Measurements from ENCODE around the gene TTLL6. TPM values are rescaled to one million over a fixed set of nuclear protein-coding genes. Genes with fewer than 3 reads are reported as not detected.
"Not testable (repeated sequence)": the region's sequence is repeated elsewhere in the genome, so short reads cannot be mapped to it uniquely, and the experiment has no call there.

Gene TTLL6
- total and polyA plus RNA-seq, 8 donors: 0.35 to 2.4 (median 1.4) TPM

DNA sequence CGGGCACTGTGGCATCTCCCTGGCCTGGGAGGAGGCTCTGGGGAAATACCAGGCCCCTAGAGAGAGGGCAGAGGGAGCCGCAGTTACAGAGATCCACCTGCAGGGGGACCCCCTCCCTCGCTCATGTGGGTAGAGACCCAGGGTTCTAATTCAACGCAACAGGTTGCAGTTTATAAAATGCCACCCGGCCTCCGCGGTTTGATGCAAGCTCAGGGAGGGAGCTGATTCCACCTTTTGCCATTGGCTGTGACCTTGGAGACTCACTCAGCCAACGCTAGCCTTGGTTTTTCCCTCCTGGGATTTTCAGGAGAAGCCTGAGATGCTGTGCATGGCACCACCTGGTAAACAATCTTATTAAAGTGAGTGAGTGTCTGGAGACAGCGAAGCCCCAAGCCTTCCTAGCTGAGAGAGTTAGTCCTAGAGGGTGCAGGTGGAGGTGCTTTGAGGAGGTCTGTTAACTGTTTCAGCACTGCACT, 12.1 kb downstream of the TTLL6 start:
- peak; percentile 84 for ATAC-seq
- Histone ChIP-seq H3K9me3 (no peaks in the 10 kb centered on the region), H3K27ac (no peak overlapping the region), H3K27me3 (peaks cover 0 to 1% of the 10 kb centered on the region in 2 donors), H3K4me1 (peaks cover 0 to 8% of the 10 kb centered on the region in 2 donors), H3K4me3 (no peak overlapping the region), H3K36me3 (no peaks in the 10 kb centered on the region)
- intact Hi-C loops (cut with DNase I): loop anchor here in 1 of 2 donors (10.0 kb wide), 1 partner anchor 80 kb away; no protein-coding TSS in a partner anchor
- DNase-seq: peak in 3 of 4 donors; percentile 54 to 85 (median 56)
- TF ChIP-seq, protein P1, sequence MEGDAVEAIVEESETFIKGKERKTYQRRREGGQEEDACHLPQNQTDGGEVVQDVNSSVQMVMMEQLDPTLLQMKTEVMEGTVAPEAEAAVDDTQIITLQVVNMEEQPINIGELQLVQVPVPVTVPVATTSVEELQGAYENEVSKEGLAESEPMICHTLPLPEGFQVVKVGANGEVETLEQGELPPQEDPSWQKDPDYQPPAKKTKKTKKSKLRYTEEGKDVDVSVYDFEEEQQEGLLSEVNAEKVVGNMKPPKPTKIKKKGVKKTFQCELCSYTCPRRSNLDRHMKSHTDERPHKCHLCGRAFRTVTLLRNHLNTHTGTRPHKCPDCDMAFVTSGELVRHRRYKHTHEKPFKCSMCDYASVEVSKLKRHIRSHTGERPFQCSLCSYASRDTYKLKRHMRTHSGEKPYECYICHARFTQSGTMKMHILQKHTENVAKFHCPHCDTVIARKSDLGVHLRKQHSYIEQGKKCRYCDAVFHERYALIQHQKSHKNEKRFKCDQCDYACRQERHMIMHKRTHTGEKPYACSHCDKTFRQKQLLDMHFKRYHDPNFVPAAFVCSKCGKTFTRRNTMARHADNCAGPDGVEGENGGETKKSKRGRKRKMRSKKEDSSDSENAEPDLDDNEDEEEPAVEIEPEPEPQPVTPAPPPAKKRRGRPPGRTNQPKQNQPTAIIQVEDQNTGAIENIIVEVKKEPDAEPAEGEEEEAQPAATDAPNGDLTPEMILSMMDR (IDR thresholded peaks at IDR 0.05): peak; percentile 88 to 96

DNA sequence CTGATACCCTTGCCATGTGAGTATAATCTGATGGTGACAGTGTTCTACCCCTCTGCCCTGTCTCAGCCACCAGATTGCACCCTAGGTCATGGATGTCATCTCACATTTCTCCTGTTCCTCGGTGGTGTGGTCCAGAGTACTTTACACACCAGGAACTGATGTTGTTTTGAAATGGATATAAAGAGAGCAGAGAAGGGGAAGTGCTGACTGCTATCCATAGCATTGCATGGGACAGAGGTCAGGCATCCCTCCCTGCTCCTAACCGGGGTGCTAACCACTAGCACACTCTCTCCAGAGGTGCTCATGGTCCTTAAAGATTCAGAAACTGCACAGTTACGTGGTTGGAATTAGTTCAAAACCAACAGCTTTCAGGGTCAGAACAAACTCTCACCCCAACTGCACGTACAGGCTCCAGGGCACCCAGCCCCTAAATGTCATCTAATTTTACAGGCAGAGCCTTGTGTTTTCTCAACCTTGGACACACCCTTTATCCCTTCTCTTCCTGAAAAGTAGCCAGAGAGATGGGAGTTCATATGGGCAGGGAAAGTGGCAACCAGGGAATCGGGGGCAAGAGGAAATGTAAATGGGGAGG, 16.3 kb downstream of the TTLL6 start:
- no peak overlapping the region for H3K4me3 ChIP-seq
- H3K36me3 ChIP-seq: no peaks in the 10 kb centered on the region
- DNase-seq (no peak), ATAC-seq (peak; percentile 12)
- no peaks in the 10 kb centered on the region for H3K9me3 ChIP-seq
- intact Hi-C loops (cut with DNase I): loop anchor here in 1 of 2 donors (10.0 kb wide), 1 partner anchor 84 kb away; no protein-coding TSS in a partner anchor
- peaks cover 0 to 11% of the 10 kb centered on the region in 2 donors for H3K27me3 ChIP-seq
- H3K4me1 ChIP-seq: peaks cover 0 to 8% of the 10 kb centered on the region in 2 donors
- TF ChIP-seq, protein P1 (IDR thresholded peaks at IDR 0.05): no peak
- H3K27ac ChIP-seq: no peak overlapping the region

DNA sequence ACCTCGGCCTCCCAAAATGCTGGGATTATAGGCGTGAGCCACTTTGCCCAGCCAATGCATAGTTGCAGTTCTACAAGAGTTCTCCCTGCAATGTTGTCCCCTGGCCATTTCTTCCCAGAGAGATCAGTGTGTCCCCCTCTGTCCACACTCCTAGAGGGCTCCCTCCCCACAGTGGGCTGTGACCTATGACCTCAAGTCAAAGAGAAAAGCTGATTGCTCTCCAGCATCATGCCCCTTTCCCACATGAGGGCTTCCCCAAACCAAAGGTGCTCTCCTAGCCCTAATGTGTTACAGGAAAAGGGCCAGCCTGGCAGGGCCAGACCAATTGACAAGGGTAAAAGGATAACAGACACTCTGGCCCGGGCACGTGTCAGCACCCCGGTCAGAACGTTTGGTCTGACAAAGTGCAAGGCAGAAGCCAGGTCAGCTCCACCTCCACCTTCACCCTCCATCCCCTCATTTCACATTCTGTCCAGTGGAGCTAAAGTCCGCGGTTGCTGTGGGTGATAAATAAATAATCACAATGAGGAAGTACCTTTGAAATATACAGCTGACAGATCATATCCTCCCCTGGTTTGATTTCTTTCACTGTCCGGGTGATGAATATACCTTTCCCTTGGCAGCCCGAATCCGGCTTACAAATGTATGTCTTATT, 17.8 kb downstream of the TTLL6 start:
- Histone ChIP-seq H3K4me3 (no peak overlapping the region), H3K27ac (no peak overlapping the region), H3K4me1 (no peaks in the 10 kb centered on the region), H3K9me3 (no peaks in the 10 kb centered on the region), H3K36me3 (no peaks in the 10 kb centered on the region), H3K27me3 (peaks cover 0 to 11% of the 10 kb centered on the region in 2 donors)
- DNase-seq: no peak
- no peak for ATAC-seq
- intact Hi-C loops (cut with DNase I): loop anchor here in 1 of 2 donors (10.0 kb wide), 1 partner anchor 74 kb away; the partner anchor contains the start of genes HOXB13, PRAC1 and PRAC2
- TF ChIP-seq, protein P1 (IDR thresholded peaks at IDR 0.05): no peak

DNA sequence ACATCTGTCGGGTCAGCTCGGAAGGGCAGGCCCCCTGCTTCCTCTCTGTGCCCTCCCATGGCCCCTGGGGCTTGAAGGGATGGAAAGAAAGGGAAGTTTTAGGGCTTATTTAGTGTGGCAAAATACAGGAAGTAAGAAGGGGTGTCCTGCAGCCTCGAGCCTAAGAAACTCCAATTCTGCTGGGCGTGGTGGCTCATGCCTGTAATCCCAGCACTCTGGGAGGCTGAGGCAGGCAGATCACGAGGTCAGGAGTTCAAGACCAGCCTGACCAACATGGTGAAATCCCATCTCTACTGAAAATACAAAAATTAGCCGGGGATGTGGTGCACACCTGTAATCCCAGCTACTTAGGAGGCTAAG, 20.9 kb downstream of the TTLL6 start:
- H3K27me3 ChIP-seq: peaks cover 0 to 11% of the 10 kb centered on the region in 2 donors
- H3K9me3 ChIP-seq, DNase-seq, H3K4me1 ChIP-seq, ATAC-seq, H3K4me3 ChIP-seq, H3K36me3 ChIP-seq, H3K27ac ChIP-seq: not testable (repeated sequence)
- intact Hi-C loops (cut with DNase I): loop anchor here in 1 of 2 donors (10.0 kb wide), 1 partner anchor 71 kb away; the partner anchor contains the start of genes HOXB13, PRAC1 and PRAC2

DNA sequence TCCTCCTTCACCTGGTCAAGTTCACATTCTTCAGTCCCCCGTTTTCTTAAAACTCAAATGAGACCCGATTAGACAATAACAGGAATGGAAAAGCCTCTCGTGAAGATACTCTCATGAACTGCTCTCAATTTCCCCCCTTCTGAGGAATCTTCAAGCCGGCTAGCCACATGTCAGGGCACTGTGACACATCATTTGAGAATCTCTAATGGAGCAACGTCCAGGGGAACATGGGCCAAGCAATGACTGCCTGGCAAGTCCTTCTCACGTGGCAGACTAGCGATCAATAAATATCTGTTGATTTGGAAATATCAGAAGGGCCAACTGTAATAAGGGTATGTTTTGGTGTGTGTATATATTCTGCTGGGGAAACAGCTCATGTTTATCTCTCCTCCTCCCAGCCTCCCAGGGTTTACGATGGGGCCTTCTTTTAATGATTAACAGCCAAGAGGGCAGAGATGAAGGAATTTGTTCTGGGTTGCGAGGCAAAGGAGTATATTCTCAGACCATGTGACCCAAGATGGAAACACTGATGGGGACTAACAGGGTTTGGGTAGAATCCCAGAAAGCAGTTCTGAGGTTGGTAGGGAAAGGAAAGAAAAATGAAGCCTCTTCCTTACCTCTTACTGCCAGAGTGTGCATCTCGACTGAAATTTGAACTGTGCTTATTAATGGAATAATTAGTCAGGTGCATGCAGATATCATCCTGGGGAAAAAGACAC, 21.4 kb downstream of the TTLL6 start:
- TF ChIP-seq, protein P1 (IDR thresholded peaks at IDR 0.05): no peak
- Histone ChIP-seq H3K27me3 (peaks cover 0 to 16% of the 10 kb centered on the region in 2 donors), H3K9me3 (no peaks in the 10 kb centered on the region), H3K4me1 (no peaks in the 10 kb centered on the region), H3K4me3 (no peak overlapping the region), H3K36me3 (no peaks in the 10 kb centered on the region), H3K27ac (no peak overlapping the region)
- peak; percentile 15 for ATAC-seq
- intact Hi-C loops (cut with DNase I): loop anchor here in 1 of 2 donors (10.0 kb wide), 1 partner anchor 71 kb away; the partner anchor contains the start of genes HOXB13, PRAC1 and PRAC2
- no peak for DNase-seq

Data from left lung (tissue), 10 donors.